HG02798 (cell line): Measurements from ENCODE around the gene IL31RA.
"Not testable (repeated sequence)": the region's sequence is repeated elsewhere in the genome, so short reads cannot be mapped to it uniquely, and the experiment has no call there.

Source experiments
- ATAC-seq: cut with Tn5 transposase; IDR thresholded peaks from one replicate; pipeline ENCODE4 v1.9.1; 2021; ENCODE audit warnings: mild to moderate bottlenecking; ENCODE audit not compliant: unreplicated experiment, poor library complexity

IL31RA gene

DNA sequence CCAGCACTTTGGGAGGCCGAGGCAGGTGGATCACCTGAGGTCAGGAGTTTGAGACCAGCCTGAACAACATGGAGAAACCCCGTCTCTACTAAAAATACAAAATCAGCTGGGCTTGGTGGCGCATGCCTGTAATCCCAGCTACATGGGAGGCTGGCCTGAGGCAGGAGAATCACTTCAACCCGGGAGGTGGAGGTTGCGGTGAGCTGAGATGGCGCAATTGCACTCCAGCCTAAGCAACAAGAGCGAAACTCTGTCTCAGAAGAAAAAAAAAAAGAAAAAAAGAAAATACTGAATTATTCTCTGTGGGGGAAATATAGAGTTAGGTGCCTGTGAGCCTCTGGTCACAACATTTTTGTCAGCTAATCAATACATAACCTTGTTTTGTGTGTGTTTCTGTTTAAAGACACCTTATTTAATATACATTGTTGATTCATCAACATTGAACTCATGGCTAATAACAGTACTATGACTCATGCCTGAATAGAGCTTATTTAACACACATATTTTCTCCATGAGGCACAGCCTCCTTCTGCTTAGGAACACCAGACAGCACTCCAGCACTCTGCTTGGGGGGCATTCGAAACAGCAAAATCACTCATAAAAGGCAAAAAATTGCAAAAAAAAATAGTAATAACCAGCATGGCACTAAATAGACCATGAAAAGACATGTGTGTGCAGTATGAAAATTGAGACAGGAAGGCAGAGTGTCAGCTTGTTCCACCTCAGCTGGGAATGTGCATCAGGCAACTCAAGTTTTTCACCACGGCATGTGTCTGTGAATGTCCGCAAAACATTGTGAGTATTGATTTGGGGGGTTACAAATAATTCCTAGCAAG, at the start of gene IL31RA:
IL31RA (plus strand) TSS at position 519 of the 836 bp plus-strand sequence; CDS start at position 733, 214 bp downstream.
- no peak for ATAC-seq

DNA sequence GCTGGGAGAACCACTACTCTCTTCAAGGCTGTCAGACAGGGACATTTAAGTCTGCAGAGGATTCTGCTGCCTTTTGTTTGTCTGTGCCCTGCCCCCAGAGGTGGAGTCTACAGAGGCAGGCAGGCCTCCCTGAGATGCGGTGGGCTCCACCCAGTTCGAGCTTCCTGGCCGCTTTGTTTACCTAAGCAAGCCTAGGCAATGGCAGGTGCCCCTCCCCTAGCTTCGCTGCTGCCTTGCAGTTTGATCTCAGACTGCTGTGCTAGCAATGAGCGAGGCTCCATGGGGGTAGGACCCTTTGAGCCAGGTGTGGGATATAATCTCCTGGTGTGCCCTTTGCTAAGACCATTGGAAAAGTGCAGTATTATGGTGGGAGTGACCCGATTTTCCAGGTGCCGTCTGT, 42.3 kb upstream of the IL31RA start:
- ATAC-seq = not testable (repeated sequence)

DNA sequence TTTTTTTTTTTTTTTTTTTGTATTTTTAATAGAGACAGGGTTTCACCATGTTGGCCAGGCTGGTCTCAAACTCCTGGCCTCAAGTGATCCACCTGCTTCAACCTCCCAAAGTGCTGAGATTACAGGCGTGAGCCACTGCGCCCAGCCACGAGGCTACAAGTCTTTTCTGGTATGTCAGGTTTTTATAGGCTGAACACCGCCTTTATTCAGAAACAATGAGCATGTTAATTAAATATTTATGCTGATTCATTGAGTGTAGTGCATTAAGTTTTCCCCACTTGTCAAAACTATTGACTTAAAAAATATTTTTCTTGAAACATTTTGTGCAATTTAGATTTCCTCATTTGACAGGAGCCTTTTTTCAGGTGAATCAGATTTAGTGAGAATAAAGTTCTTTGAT, 35.2 kb upstream of the IL31RA start:
- ATAC-seq = not testable (repeated sequence)

DNA sequence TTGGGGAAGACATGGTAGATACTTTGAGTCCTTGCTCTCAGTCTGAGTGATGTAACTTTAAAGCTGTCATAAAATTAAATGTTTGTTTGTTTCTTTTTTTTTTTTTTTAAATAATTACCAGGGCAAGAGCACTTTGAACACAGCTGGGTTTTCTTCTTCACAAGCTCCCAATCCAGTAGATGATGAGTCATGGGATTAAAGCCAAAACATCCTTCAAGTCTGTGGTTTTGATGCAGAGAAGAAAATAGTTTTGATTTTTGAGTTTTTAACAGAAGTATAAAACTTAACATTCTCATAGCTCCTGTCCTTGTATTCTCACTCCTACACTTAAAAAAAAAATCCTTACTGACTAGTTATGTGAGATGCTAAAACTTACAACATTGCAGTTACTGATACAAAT, 34.8 kb upstream of the IL31RA start:
- no peak for ATAC-seq

DNA sequence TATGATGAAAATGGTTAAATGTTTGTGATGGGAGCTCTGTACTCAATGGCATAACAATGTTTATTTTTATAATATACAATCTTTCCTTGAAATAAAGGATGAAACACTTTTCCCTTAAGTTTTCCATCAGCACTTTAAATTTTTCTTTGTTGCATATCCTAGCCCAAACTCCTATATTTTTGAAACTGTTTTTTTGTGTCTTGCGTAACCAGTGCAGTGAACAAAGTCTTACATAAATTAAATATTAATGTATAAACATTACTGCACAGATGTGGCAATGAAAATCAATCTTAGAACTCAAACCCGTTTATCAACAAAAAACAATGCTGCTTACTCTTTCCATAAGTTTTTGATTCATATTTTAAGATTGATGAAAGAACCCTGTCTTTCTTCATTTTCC, 34.1 kb upstream of the IL31RA start:
- no peak for ATAC-seq

DNA sequence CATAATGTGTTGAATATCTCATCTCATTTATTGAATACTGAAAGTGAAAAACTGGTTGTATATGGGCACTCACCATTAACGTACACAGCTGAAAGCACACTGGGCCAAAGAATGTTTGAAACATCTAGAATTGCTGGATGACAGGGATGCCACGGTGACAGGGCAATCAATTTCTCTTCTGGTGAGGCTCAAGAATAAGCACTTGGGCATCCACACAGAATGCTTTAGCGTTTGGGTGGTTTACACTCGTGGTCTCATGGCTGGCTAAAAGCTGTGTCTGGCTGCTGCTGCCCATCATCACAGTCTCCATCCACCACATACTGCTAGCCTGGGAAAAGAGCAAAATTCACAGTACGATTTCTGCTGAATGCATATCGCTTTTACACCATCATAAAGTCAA, 30.7 kb upstream of the IL31RA start:
- ATAC-seq = no peak

DNA sequence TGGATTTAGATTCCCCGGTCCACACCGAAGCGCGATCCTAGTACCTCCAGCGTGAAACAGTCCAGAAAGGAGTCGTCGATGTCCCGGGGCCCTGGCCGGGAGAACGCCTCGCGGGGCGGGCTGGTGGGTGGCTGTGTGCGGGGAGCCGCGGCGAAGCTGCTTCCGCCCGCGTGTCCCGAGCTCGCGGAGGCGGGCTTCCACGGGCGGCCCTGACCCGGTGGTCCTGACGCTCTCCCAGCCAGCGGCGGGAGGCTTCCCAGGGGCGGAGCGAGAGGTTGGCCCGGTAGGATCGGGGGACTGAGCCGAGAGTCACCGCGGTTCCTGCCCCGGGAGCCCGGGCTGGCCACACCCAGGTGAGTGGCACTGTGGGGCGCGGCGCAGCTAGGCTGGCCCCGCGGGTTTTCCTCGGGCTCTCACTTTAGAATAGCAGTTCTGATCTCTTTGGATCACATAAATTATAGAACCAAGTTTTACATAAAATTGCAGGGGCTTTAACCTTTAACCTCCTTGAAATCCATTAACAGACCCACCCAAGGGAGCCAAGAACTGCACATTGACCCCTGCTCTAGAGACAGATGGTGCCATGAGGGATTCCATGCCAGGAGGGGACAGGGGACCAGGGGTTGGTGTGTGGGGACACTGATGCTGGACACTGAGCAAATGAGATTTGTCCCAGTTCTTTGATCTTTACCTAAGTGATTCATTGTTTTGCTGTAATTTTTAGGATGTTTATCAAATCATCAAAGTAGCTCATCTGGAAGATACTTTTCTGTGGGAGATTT, 29.2 kb upstream of the IL31RA start:
- no peak for ATAC-seq

DNA sequence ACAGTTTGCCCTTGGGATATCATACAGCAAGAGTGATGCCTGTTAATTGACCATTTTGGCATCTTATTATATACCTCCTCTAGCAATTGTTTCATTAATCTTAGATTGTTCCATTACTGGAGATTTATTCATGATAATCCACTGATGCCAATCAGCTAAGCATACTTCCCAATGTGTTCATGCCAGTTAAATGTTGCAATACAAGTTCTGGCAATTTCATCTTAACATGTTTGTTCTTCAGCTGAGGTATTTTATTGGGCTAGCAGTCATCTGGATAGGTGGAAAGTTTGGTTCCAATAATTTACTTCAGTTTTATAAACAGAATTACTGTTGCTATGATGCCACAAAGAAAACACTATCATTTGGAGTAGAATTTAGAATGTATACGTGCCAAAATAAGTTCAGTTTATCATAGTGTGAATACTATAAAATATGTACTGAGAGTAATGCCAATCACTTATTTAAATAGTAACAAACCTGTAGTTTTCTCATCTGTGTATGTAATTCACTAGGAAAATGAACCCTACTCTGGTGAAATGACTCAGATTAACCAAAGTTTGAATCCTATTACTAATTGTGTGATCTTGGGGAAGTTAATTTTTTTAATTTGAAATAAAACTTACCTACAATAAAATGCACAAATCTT, 27.9 kb upstream of the IL31RA start:
- no peak for ATAC-seq

DNA sequence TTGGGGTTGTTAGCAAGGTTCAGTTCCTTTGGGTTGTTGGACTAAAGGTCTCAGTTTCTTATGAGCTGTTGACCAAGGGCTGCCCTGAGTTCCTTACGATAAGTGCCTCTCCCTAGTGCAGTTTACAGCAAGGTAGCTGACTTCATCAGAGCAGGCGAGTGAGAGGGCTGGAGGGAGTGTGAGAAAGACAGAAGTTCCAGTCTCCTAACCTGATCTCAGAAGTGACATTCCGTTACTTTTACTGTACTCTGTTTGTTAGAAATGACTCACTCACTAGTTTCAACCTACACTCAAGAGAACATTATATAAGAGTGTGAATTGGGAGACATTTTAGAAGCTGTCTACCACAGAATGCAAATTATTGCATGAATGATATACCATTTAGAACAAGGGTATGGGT, 21.2 kb upstream of the IL31RA start:
- ATAC-seq = peak; percentile 38

DNA sequence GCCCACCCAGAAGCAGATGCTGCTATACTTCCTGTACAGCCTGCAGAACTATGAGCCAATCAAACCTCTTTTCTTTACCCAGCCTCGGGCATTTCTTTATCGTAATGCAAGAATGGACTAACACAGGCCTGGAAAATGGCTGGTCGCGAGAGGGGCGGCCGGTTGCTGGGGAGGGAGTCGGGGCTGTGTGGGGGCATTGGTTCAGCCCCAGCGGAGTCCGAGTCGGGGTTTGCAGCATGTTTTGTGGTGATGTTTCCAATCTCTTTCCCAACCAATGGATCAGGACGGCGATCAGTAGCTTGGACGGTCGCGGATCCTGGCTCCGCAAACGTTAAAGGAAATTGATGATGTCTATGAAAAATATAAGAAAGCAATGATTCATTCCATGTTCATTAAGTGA, 18.7 kb upstream of the IL31RA start:
- no peak for ATAC-seq

DNA sequence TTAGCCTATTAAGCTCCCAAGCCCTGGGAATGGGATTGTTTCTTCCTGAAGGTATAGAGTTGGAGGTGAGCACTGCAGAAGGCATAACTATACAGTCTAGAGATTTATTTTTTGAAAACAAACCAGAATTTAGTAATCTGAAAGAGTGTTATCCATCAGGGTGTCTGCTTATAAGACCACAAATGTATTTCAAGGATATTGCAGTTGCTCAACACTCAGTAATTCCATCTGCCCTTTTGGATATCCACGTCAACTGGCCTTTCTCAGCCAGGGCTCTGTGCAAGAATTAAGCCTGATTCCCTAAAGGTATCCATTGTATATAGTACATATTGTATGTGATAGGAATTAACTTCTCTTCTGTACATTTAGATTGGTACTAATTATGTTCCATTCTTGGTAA, 15.0 kb upstream of the IL31RA start:
- no peak for ATAC-seq

DNA sequence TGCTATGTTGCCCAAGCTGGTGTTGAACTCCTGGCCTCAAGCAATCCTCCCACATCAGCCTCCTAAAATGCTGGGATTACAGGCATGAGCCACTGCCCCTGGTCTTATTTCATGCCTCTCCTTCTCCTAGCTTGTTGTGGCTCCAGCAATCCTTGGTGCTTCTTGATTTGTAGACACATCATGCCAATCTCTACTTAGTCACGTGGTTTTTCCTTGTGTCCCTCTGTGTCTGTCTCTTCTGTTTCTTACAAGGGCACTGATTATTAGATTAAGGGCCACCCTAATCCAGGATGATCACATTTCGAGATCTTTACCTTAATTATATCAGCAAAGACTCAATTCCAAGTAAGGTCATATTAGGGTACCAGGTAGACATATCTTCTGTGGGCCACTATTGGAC, 9.2 kb upstream of the IL31RA start:
- ATAC-seq = no peak

DNA sequence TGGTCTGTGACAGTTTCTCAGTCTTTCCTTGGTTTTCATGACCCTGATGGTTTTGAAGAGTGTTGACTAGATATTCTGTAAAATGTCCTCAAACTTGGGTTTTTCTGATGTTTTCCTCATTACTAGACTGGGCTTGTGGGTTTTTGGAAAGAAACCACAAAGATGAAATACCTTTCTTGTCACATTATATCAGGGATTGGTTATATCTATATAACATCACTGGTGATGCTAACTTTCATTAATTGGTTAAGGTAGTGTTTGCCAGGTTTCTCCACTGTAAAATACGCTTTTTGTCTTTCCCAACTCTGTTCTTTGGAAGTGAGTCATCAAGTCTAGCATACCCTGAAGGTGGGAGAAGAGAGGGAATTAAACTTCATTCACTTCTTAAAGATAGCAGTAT, 3.3 kb upstream of the IL31RA start:
- no peak for ATAC-seq

DNA sequence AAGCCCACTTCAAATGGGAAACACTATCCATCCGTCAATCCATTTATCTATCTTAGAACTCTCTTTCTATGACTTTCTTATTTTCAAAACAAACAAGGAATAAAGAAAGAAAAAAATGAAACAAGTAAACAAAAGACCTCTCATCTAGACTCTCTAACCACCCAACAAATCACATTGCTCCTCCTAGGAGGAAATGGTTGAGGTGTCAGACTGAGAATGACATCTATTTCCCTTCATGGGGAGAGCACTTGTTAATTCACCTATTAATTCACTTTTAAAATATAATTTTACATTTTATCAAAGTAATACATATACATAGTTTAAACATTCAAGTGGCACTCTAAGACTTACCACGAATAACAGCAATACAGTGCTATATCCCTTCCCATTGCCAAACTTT, 2.4 kb upstream of the IL31RA start:
- ATAC-seq = no peak

DNA sequence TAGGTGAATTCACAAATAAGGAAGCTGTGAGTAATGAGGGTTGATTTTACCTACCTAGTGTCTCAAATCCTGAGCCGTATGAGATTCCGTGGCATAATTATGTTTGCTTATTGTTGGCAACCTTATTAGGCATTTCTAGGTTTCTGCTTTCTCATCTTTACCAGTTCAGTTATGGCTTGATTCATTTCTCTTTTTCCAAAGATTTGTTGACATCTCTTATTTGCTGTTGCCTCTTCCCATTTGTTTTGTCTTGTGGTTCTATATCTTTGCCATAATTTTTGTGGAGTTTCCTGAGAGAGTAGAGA, 470 bp downstream of the IL31RA start:
- no peak for ATAC-seq

DNA sequence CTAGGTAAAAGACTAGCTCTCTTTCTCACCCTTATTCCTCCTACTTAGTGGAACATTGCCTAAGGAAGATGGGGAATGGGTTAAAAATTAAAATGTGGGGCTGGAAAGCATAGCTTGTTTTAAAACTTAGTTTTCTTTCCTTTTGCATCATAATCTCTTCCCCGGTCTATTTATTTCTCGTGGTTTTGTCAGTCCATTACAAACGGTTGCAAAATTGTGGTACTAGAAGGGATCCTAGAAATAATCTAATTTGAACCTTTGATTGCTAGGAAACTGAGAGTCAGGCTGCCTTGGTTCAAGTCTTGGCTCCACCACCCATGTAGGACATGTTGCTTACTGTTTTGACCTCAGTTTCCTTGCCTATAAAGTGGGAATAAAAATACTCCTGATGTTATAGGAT, 1.3 kb downstream of the IL31RA start:
- no peak for ATAC-seq

DNA sequence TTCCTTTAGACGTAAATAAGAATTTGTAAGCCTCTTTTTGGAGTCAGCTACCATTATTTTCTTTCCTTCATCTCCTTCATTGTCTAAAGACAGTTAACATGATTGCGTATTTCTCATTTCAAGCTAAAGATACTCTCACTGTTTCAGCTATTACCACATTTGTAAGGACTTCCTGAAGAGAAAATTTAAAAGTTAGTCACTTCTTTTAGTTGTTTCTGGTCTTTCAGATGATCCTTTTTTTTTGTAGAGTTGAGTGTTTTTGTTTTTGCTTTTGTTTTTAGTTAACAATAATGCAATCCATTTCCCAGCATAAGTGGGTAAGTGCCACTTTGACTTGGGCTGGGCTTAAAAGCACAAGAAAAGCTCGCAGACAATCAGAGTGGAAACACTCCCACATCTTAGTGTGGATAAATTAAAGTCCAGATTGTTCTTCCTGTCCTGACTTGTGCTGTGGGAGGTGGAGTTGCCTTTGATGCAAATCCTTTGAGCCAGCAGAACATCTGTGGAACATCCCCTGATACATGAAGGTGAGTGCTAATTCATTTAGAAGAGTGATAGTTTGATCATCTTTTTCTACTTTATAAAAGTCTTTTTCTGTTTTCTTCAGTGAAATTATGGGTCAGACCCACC, 2.0 kb downstream of the IL31RA start:
- no peak for ATAC-seq

DNA sequence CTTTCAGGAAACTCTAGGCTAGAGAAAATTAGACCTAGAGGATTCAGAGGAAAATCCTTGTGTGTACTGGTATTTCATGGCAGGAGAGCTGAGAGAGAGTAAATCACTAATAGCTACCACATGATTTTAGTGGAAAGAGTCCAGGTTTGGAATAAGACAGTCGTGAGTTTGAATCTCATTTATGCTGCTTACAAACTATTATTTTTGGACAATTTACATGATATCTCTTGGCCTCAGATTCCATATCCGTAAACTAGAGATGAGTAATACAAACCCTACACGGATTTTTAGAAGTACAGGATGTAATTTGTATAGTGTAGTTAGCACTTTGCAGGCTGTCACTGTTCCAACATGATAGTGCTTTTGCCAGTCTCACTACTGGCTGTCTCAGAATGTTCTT, 2.7 kb downstream of the IL31RA start:
- ATAC-seq = no peak

DNA sequence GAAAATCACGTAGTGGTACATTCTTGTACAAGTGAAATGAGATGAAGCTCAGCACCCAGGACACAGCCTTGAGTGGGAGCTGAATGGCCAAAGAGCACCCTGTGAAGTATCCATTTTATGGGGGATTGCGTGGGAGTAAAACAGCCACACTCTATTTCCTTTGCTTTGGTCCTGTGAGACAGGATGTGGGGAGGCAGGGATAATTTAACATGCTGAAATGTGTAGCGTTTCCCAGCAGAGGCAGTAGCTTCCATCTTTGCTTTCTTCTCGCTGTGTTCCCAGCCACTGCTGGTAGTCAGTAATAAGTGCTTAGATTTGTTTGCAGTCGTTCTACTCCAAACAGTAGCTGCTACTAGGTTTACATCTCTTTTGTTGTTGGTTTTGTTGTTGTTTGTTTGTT, 4.4 kb downstream of the IL31RA start:
- no peak for ATAC-seq

DNA sequence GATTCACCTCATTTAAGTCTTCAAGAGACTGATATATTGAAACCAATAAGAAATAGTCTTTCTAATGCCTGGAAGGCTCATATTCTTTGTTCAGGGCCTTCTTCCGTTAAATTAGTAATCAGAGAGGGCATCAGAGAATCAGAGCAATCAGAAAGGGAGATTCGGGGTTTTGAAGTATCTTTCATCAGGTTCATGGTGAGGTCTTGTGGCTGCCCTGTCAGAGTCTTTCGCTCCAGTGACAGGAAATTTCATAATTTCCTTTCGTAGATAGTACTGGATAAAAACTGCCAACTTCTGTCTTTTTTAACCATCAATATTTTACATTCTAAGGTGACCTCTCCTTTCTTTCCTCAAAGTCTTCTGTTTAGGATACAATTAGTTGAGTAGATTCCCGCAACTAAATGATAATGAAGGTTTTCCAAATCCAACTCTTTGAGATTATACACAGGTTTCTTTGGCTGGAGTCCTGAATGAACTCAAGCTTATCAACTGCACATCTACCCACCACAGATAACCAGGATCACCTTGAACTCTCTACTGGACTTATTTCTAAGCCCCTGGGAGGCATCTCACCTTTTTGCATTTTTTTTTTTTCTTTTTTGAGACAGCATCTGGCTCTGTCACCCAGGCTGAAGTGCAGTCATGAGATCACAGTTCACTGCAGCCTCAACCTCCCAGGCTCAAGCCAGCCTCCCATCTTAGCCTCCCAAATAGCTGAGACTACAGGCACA, 5.5 kb downstream of the IL31RA start:
- no peak for ATAC-seq
